ENCODE results near the gene SLC9A9.

SLC9A9 gene

DNA sequence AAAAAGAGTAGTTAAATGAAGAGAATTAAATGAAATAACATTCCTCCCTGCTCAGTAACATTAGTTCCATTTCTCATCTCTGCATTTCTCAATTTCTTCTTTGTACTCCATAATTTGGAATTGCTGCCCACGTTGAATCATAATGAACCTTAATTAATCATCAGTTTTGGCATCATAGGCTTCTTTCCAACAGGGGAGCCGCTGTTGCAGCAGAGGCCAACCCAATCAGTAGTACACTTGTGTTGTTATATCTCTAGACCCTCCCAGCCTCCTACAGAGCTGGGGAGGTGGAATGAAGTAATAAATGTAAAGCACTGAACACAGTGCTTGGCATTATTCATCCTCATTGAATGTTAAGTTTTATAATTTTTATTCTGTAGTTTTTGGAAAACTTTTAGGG lies 488.0 kb downstream of the SLC9A9 start:
- Histone ChIP-seq H3K9me3 (ENCODE audit: insufficient read depth, low read length, severe bottlenecking) (no peaks in the 10 kb centered on the region), H3K9ac (ENCODE audit: low read depth, low read length) (no peak overlapping the region), H3K27ac (ENCODE audit: low read length) (0 out of 2 replicates have a peak overlapping the region, but pooled peaks have one; percentile 11), H3K4me3 (ENCODE audit: low read depth in 1 of 2, low read length in 2 of 2) (no peak overlapping the region), H2AFZ (ENCODE audit: low read depth, low read length) (no peak overlapping the region), H3K36me3 (ENCODE audit: insufficient read depth, low read length) (no peaks in the 10 kb centered on the region), H3K4me2 (ENCODE audit: insufficient read depth, low read length) (no peak overlapping the region), H3K79me2 (ENCODE audit: insufficient read depth, low read length) (peaks cover 2% of the 10 kb centered on the region; the same call in 1 of the 2 replicates), H3K27me3 (ENCODE audit: insufficient read depth, low read length, poor library complexity) (no peaks in the 10 kb centered on the region), H3K4me1 (ENCODE audit: insufficient read depth, low read length) (peaks cover 69% of the 10 kb centered on the region), H4K20me1 (ENCODE audit: insufficient read depth, low read length) (no peaks in the 10 kb centered on the region)
- DNase-seq, result no peak
- no peak for ATAC-seq (ENCODE audit: insufficient read depth, low read depth)
- TF ChIP-seq EZH2 (IDR thresholded peaks at IDR 0.05; ENCODE audit: borderline replicate concordance, low read depth, low read length, severe bottlenecking), result no peak
- TF ChIP-seq, protein P1, sequence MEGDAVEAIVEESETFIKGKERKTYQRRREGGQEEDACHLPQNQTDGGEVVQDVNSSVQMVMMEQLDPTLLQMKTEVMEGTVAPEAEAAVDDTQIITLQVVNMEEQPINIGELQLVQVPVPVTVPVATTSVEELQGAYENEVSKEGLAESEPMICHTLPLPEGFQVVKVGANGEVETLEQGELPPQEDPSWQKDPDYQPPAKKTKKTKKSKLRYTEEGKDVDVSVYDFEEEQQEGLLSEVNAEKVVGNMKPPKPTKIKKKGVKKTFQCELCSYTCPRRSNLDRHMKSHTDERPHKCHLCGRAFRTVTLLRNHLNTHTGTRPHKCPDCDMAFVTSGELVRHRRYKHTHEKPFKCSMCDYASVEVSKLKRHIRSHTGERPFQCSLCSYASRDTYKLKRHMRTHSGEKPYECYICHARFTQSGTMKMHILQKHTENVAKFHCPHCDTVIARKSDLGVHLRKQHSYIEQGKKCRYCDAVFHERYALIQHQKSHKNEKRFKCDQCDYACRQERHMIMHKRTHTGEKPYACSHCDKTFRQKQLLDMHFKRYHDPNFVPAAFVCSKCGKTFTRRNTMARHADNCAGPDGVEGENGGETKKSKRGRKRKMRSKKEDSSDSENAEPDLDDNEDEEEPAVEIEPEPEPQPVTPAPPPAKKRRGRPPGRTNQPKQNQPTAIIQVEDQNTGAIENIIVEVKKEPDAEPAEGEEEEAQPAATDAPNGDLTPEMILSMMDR (IDR thresholded peaks at IDR 0.05; ENCODE audit: borderline replicate concordance, extremely low read depth, low read length, poor library complexity, severe bottlenecking), result no peak

DNA sequence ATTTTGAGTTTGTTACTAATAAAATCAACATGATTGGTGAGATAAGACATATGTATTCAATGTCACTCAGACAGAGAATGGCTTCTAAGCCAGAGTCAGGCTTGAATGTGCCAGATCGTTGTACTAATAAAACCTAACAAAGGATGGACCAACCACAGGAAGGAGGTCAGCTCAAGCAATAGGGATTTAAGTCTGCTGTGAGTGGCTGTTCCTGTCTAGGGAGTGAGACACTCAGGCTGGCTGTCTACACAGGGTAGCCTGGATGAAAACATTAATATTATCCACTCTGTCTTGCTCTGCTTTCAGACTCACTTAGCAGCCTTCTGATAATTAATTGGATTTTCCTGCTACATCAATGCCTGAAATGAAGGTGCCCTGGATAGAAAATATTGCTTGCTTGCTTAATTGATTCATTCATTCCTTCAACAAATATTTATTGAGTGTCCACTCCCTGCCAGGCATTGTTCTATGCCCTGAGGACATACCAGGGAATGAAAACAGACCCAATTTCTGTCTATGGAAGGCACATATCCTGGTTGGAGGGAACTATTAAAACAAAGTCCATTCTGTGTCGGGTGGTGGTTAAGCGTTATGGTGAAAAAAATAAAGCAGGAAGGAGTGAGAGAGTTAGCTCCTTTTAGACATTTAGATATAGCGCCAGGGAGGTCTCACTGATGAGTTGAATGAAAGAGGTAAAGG lies 489.3 kb downstream of the SLC9A9 start:
- Histone ChIP-seq H3K27me3 (ENCODE audit: insufficient read depth, low read length, poor library complexity) (no peaks in the 10 kb centered on the region), H4K20me1 (ENCODE audit: insufficient read depth, low read length) (no peaks in the 10 kb centered on the region), H3K4me2 (ENCODE audit: insufficient read depth, low read length) (no peak overlapping the region), H3K36me3 (ENCODE audit: insufficient read depth, low read length) (no peaks in the 10 kb centered on the region), H3K4me1 (ENCODE audit: insufficient read depth, low read length) (peaks cover 59% of the 10 kb centered on the region), H2AFZ (ENCODE audit: low read depth, low read length) (no peak overlapping the region), H3K9me3 (ENCODE audit: insufficient read depth, low read length, severe bottlenecking) (no peaks in the 10 kb centered on the region), H3K27ac (ENCODE audit: low read length) (peak overlapping the region; percentile 53), H3K4me3 (ENCODE audit: low read depth in 1 of 2, low read length in 2 of 2) (no peak overlapping the region), H3K9ac (ENCODE audit: low read depth, low read length) (no peak overlapping the region), H3K79me2 (ENCODE audit: insufficient read depth, low read length) (peaks cover 2% of the 10 kb centered on the region; the same call in 1 of the 2 replicates)
- ATAC-seq (ENCODE audit: insufficient read depth, low read depth) (no peak), DNase-seq (no peak)
- TF ChIP-seq, protein P1 (IDR thresholded peaks at IDR 0.05; ENCODE audit: borderline replicate concordance, extremely low read depth, low read length, poor library complexity, severe bottlenecking), result no peak
- TF ChIP-seq EZH2 (IDR thresholded peaks at IDR 0.05; ENCODE audit: borderline replicate concordance, low read depth, low read length, severe bottlenecking), result no peak

DNA sequence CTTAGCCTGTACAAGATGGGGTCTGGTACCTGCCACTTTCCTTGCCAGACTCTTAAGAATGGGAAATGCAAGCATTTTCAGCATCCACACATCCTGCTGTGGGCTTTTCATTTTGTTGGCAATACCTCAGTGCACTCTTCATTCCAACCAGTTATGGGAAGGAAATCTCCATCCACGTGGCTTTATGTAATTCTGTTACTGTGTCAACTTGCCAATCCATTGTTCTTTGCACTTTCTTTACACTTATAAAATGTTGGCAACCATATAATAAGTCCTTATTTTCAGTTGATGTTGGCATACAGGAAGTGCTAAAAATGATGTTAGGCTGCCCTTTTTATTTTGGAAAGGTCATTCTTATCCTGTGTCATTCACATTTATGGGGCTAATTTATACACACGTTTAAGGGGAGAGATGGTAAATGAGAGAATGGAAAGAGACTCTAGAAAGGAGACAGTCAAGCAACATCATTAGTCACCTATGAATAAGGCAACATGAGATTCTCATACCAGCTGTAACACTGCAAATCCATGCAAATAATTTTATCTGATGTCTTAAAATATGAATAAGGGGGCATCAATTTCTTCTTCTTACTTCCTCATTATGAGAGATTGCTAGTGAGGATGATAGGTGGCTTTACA lies 490.0 kb downstream of the SLC9A9 start:
- peaks cover 53% of the 10 kb centered on the region for H3K4me1 ChIP-seq (ENCODE audit: insufficient read depth, low read length)
- ATAC-seq (ENCODE audit: insufficient read depth, low read depth), result no peak
- no peak for TF ChIP-seq EZH2 (IDR thresholded peaks at IDR 0.05; ENCODE audit: borderline replicate concordance, low read depth, low read length, severe bottlenecking)
- TF ChIP-seq, protein P1 (IDR thresholded peaks at IDR 0.05; ENCODE audit: borderline replicate concordance, extremely low read depth, low read length, poor library complexity, severe bottlenecking), result no peak

More for the DNA sequence above, 490.0 kb downstream of the SLC9A9 start:
- no peak overlapping the region for H2AFZ ChIP-seq (ENCODE audit: low read depth, low read length)
- H3K79me2 ChIP-seq (ENCODE audit: insufficient read depth, low read length), result peaks cover 2% of the 10 kb centered on the region; the same call in 1 of the 2 replicates
- H3K27me3 ChIP-seq (ENCODE audit: insufficient read depth, low read length, poor library complexity), result no peaks in the 10 kb centered on the region
- DNase-seq, result no peak
- no peaks in the 10 kb centered on the region for H3K36me3 ChIP-seq (ENCODE audit: insufficient read depth, low read length)
- H3K9ac ChIP-seq (ENCODE audit: low read depth, low read length), result no peak overlapping the region
- no peaks in the 10 kb centered on the region for H4K20me1 ChIP-seq (ENCODE audit: insufficient read depth, low read length)
- no peaks in the 10 kb centered on the region for H3K9me3 ChIP-seq (ENCODE audit: insufficient read depth, low read length, severe bottlenecking)
- no peak overlapping the region for H3K4me2 ChIP-seq (ENCODE audit: insufficient read depth, low read length)
- H3K27ac ChIP-seq (ENCODE audit: low read length), result peak overlapping the region; percentile 53
- no peak overlapping the region for H3K4me3 ChIP-seq (ENCODE audit: low read depth in 1 of 2, low read length in 2 of 2)

All from DND-41 (cell line).